Measurements from ENCODE around the gene RYR3.
A peak's percentile ranks its signal among the peaks of the same experiment; 100 is the strongest.
"Not testable (repeated sequence)": the region's sequence is repeated elsewhere in the genome, so short reads cannot be mapped to it uniquely, and the experiment has no call there.

Gene RYR3

GRCh38 chr15:33518421-33518820 is 207.7 kb downstream of the RYR3 start:
- no peak for DNase-seq

- DNase-seq: no peak
These were observed 213.5 kb downstream of the RYR3 start for GRCh38 chr15:33524274-33524673.

GRCh38 chr15:33526532-33526931 is 215.8 kb downstream of the RYR3 start:
- no peak for DNase-seq

GRCh38 chr15:33533197-33533596 is 222.4 kb downstream of the RYR3 start:
- DNase-seq: no peak

GRCh38 chr15:33534642-33535041 is 223.9 kb downstream of the RYR3 start:
- no peak for DNase-seq

GRCh38 chr15:33535135-33535534 is 224.4 kb downstream of the RYR3 start:
- no peak for DNase-seq

GRCh38 chr15:33539825-33540573 is 229.2 kb downstream of the RYR3 start:
- DNase-seq: no peak

GRCh38 chr15:33543957-33544356 is 233.2 kb downstream of the RYR3 start:
- DNase-seq: no peak

- DNase-seq: no peak
These were observed 235.1 kb downstream of the RYR3 start for GRCh38 chr15:33545866-33546265.

- peak; percentile 27 for DNase-seq
These were observed 237.1 kb downstream of the RYR3 start for GRCh38 chr15:33547876-33548275.

GRCh38 chr15:33551860-33552259 is 241.1 kb downstream of the RYR3 start:
- DNase-seq: no peak

GRCh38 chr15:33553157-33553556 is 242.4 kb downstream of the RYR3 start:
- DNase-seq: no peak

GRCh38 chr15:33559207-33559890 is 248.6 kb downstream of the RYR3 start:
- no peak for DNase-seq

GRCh38 chr15:33561407-33561806 is 250.6 kb downstream of the RYR3 start:
- DNase-seq: no peak

GRCh38 chr15:33561967-33562366 is 251.2 kb downstream of the RYR3 start:
- DNase-seq: no peak

- peak; percentile 40 for DNase-seq
These were observed 254.3 kb downstream of the RYR3 start for GRCh38 chr15:33565094-33565493.

- no peak for DNase-seq
These were observed 256.9 kb downstream of the RYR3 start for GRCh38 chr15:33567652-33568051.

- DNase-seq: no peak
These were observed 258.3 kb downstream of the RYR3 start for GRCh38 chr15:33569036-33569435.

- not testable (repeated sequence) for DNase-seq
These were observed 267.1 kb downstream of the RYR3 start for GRCh38 chr15:33577911-33578310.

- peak; percentile 1 for DNase-seq
These were observed 269.8 kb downstream of the RYR3 start for GRCh38 chr15:33580526-33580925.

GRCh38 chr15:33581032-33581431 is 270.3 kb downstream of the RYR3 start:
- DNase-seq: peak; percentile 9

GRCh38 chr15:33584797-33585196 is 274.0 kb downstream of the RYR3 start:
- peak; percentile 54 for DNase-seq

GRCh38 chr15:33586786-33587697 is 276.3 kb downstream of the RYR3 start:
- DNase-seq: no peak
